Calu3 (cell line): ENCODE data around the gene CEACAM18. TPM values are rescaled to one million over a fixed set of nuclear protein-coding genes. Genes with fewer than 3 reads are reported as not detected.
"Not testable (repeated sequence)": the region's sequence is repeated elsewhere in the genome, so short reads cannot be mapped to it uniquely, and the experiment has no call there.

Experiments
- BruUV-seq: library from RNA; stranded (reverse); fragments of 400-500 nt; replicated peaks from 2 replicates; lab custom pipeline; 2021; lab: Mats Ljungman, UMichigan
- CTCF ChIA-PET: fragments of 300-600 bp; sonication (Branson Sonifier 250); formaldehyde crosslinking; loops from one replicate; lab custom pipeline; 2022; ENCODE audit warnings: antibody characterized with exemption; lab: Charles Lee
- DNase-seq: peaks from one replicate; pipeline ENCODE4 v3.0.0; 2022
- H3K27ac Mint-ChIP-seq: one replicate; pipeline ENCODE4 v1.8.0; 2022; ENCODE audit warnings: mixed read lengths; ENCODE audit not compliant: unreplicated experiment
- H3K27me3 Mint-ChIP-seq: one replicate; pipeline ENCODE4 v1.8.0; 2022; ENCODE audit warnings: mixed read lengths; ENCODE audit not compliant: unreplicated experiment
- H3K36me3 Mint-ChIP-seq: one replicate; pipeline ENCODE4 v1.8.0; 2022; ENCODE audit warnings: mild to moderate bottlenecking, moderate library complexity, mixed read lengths; ENCODE audit not compliant: insufficient read depth, unreplicated experiment
- H3K4me1 Mint-ChIP-seq: one replicate; pipeline ENCODE4 v1.8.0; 2022; ENCODE audit warnings: mild to moderate bottlenecking, low read depth, mixed read lengths; ENCODE audit not compliant: unreplicated experiment
- H3K4me3 Mint-ChIP-seq: one replicate; pipeline ENCODE4 v1.8.0; 2022; ENCODE audit warnings: mild to moderate bottlenecking, low read depth, moderate library complexity, mixed read lengths; ENCODE audit not compliant: unreplicated experiment
- H3K9me3 Mint-ChIP-seq: one replicate; pipeline ENCODE4 v1.8.0; 2022; ENCODE audit warnings: low read depth, mixed read lengths; ENCODE audit not compliant: unreplicated experiment
- intact Hi-C: fragments of 100-400 bp; cut with micrococcal nuclease; formaldehyde crosslinking; loops from one replicate; pipeline ENCODE4 v1.10.0; 2022; ENCODE audit not compliant: unreplicated experiment
- total RNA-seq: library from RNA; stranded (reverse); gene quantifications from 2 replicates; pipeline ENCODE4 v1.2.3, GENCODE V29; 2022
- TF ChIP-seq, protein P1 (sequence below): fragments of 200-600 bp; IDR thresholded peaks from one replicate; pipeline ENCODE4 v1.8.0; 2022; ENCODE audit warnings: antibody characterized with exemption; ENCODE audit not compliant: unreplicated experiment

The CEACAM18 gene
- total RNA-seq, 1 experiment from 2014 or later = not detected

DNA sequence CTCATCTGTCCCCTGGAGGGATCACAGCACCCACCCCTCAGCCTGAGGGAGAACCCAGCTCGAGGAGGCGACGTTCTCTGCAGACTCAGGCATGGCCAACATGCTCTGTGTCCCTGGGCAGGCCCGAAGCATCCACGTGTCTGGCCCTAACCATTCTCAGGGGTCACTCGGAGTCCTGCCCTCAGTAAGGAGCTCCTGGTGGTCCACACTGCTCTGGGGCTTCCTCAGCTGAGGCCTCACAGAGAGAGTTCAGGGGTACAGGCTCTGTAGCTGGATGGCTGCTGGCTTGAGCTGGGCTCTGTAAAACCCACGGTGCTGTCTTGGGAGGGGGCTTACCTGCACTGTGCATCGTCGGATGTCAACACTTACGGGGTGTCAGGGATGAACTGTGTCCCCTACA, 15.7 kb upstream of the CEACAM18 start:
- Mint-ChIP-seq H3K4me1 (no peaks in the 10 kb centered on the region), H3K4me3 (no peak overlapping the region), H3K9me3 (no peaks in the 10 kb centered on the region), H3K36me3 (no peaks in the 10 kb centered on the region), H3K27me3 (peaks cover 74% of the 10 kb centered on the region), H3K27ac (no peak overlapping the region)
- CTCF ChIA-PET = no interaction called here
- BruUV-seq = no TSS peak
- no peak for DNase-seq
- TF ChIP-seq, protein P1, sequence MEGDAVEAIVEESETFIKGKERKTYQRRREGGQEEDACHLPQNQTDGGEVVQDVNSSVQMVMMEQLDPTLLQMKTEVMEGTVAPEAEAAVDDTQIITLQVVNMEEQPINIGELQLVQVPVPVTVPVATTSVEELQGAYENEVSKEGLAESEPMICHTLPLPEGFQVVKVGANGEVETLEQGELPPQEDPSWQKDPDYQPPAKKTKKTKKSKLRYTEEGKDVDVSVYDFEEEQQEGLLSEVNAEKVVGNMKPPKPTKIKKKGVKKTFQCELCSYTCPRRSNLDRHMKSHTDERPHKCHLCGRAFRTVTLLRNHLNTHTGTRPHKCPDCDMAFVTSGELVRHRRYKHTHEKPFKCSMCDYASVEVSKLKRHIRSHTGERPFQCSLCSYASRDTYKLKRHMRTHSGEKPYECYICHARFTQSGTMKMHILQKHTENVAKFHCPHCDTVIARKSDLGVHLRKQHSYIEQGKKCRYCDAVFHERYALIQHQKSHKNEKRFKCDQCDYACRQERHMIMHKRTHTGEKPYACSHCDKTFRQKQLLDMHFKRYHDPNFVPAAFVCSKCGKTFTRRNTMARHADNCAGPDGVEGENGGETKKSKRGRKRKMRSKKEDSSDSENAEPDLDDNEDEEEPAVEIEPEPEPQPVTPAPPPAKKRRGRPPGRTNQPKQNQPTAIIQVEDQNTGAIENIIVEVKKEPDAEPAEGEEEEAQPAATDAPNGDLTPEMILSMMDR = no peak
- intact Hi-C loops = no loop called here

DNA sequence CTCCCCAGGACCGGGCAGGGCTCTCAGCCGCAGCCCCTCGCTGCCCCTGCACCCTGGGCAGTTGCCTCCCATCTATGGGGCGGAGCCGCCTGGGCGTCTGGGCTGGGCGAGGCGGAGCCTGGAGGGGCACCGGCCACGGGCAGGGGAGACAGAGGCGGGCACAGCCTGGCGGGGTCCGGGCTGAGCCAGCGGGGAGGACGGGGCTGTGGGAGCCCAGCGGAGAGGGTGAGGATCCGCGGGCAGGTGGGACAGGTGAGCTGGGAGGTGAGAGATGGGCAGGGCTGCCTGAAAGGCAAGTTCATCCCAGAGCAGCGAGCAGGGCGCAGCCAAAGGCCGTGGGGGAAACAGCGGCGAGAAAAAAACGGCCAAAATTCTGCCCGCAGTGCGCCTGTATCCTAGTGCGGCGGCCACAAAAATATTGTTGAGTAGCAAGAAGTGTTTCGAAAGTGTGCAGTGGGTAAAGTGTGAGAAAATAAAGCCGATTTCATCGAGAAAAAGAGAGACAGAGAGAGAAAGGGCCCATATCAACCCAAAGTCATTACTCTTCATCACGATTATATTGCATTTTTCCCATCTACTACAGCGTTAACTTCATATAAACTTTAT, 14.3 kb upstream of the CEACAM18 start:
- intact Hi-C loops, DNase-seq, H3K4me1 Mint-ChIP-seq, H3K4me3 Mint-ChIP-seq, CTCF ChIA-PET, H3K27ac Mint-ChIP-seq, H3K36me3 Mint-ChIP-seq, H3K9me3 Mint-ChIP-seq, BruUV-seq: not testable (repeated sequence)
- peaks cover 69% of the 10 kb centered on the region for H3K27me3 Mint-ChIP-seq

DNA sequence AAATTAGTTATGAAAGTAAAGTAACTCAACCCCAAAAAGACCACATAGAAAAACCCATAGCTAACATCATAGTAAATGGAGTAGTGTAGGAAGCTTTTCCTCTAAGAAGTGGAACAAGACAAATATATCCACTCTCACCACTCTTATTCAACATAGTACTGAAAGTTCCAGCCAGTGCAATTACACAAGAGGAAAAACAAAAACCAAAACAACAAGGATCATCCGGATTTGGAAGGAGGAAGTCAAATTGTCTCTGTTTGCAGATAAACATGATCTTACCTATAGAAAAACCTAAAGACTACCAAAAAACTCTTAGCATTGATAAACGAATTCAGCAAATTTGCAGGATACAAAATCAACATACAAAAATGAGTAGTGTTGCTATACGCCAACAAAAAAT, 11.6 kb upstream of the CEACAM18 start:
- TF ChIP-seq, protein P1 = no peak
- BruUV-seq = no TSS peak
- Mint-ChIP-seq H3K36me3 (no peaks in the 10 kb centered on the region), H3K4me1 (no peaks in the 10 kb centered on the region), H3K27ac (no peak overlapping the region), H3K4me3 (no peak overlapping the region), H3K27me3 (peaks cover 42% of the 10 kb centered on the region), H3K9me3 (no peaks in the 10 kb centered on the region)
- CTCF ChIA-PET = no interaction called here
- intact Hi-C loops = no loop called here
- no peak for DNase-seq

DNA sequence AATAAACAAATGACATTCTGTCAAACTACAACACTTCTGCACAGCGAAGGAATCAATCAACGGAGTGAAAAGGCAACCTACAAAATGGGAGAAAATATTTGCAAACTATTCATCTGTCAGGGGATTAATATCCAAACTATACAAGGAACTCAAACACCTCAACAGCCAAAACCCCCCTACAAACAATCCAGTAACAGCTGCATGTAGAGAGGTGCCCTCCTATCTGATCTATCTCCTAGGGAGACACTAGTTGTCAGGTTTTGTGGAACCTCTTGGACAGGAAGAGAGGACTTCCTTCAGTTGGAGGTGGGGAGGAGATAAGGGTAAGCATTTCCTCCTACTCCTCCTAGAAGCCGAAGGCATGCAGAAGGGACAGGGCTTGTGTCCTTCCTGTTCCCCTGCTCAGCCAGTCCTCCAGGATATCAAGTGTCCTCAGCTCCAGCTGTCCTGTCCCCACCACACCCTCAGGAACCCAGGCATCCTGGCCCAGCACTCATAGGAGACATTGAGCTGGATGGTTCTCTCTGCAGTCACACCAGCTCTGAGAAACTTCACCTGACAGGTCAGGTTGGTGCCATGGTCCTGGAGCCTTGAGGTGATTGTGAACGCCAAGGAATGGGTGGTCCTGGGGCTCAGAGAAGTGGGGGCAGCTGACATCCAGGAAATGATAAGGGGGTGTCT, 10.3 kb upstream of the CEACAM18 start:
- Mint-ChIP-seq H3K27me3 (peaks cover 39% of the 10 kb centered on the region), H3K36me3 (no peaks in the 10 kb centered on the region)
- CTCF ChIA-PET = no interaction called here

More for the DNA sequence above, 10.3 kb upstream of the CEACAM18 start:
- H3K27ac Mint-ChIP-seq = no peak overlapping the region
- intact Hi-C loops = no loop called here
- DNase-seq = no peak
- BruUV-seq = no TSS peak
- H3K9me3 Mint-ChIP-seq = no peaks in the 10 kb centered on the region
- no peak overlapping the region for H3K4me3 Mint-ChIP-seq
- peaks cover 8% of the 10 kb centered on the region for H3K4me1 Mint-ChIP-seq
- TF ChIP-seq, protein P1 = no peak
